Neural cell (in vitro differentiated cells): Measurements from ENCODE around the gene KLHL6. TPM values are rescaled to one million over a fixed set of nuclear protein-coding genes. Genes with fewer than 3 reads are reported as not detected.
A peak's percentile ranks its signal among the peaks of the same experiment; 100 is the strongest.

Experiments used
- H2AFZ ChIP-seq: fragments of 200-600, 300-800 bp; sonication (generic), shearing (Covaris generic); 2 replicates; pipeline ENCODE4 v1.6.0; 2014; ENCODE audit warnings: low read depth, mild to moderate bottlenecking, antibody characterized with exemption, low read length, moderate library complexity
- H3F3A ChIP-seq: fragments of 200-600 bp; shearing (Covaris generic); 2 replicates; pipeline ENCODE4 v1.6.1; 2016; ENCODE audit warnings: mild to moderate bottlenecking, moderate library complexity, mixed read lengths, antibody characterized with exemption, low read length; ENCODE audit not compliant: insufficient read depth, poor library complexity, severe bottlenecking
- H3K27ac ChIP-seq: fragments of 200-600, 300-800 bp; sonication (generic), shearing (Covaris generic); 2 replicates; pipeline ENCODE4 v1.5.1; 2014; ENCODE audit warnings: mild to moderate bottlenecking, low read length, moderate library complexity
- H3K27me3 ChIP-seq: fragments of 300-800, 200-600 bp; sonication (generic), shearing (Covaris generic); 2 replicates; pipeline ENCODE4 v1.6.0; 2014; ENCODE audit warnings: mild to moderate bottlenecking, low read depth, low read length, moderate library complexity; ENCODE audit not compliant: insufficient read depth
- H3K36me3 ChIP-seq: fragments of 300-800, 200-600 bp; sonication (generic), shearing (Covaris generic); 2 replicates; pipeline ENCODE4 v1.5.1; 2014; ENCODE audit warnings: mild to moderate bottlenecking, antibody characterized with exemption, low read length, moderate library complexity; ENCODE audit not compliant: insufficient read depth
- H3K4me2 ChIP-seq: fragments of 300-800, 200-600 bp; sonication (generic), shearing (Covaris generic); 2 replicates; pipeline ENCODE4 v1.6.0; 2014; ENCODE audit warnings: mild to moderate bottlenecking, low read length
- H3K4me3 ChIP-seq: fragments of 300-800, 200-600 bp; sonication (generic), shearing (Covaris generic); 2 replicates; pipeline ENCODE4 v1.5.1; 2014; ENCODE audit warnings: mild to moderate bottlenecking, low read length, moderate library complexity
- H3K79me2 ChIP-seq: fragments of 200-600 bp; shearing (Covaris generic); replicated peaks from 2 replicates; pipeline ENCODE4 v1.6.0; 2014; ENCODE audit warnings: mild to moderate bottlenecking, low read length, moderate library complexity; ENCODE audit not compliant: insufficient read depth
- H3K9ac ChIP-seq: fragments of 300-800, 200-600 bp; sonication (generic), shearing (Covaris generic); 2 replicates; pipeline ENCODE4 v1.6.1; 2016; ENCODE audit warnings: mild to moderate bottlenecking, low read length, mixed read lengths
- H3K9me2 ChIP-seq: fragments of 200-600 bp; shearing (Covaris generic); 2 replicates; pipeline ENCODE4 v1.6.1; 2016; ENCODE audit warnings: mild to moderate bottlenecking, low read length, mixed read lengths; ENCODE audit not compliant: insufficient read depth
- H3K9me3 ChIP-seq: fragments of 200-600, 300-800 bp; sonication (generic), shearing (Covaris generic); 2 replicates; pipeline ENCODE4 v1.6.1; 2016; ENCODE audit warnings: mild to moderate bottlenecking, mixed run types, low read length, moderate library complexity, mixed read lengths
- H4K20me1 ChIP-seq: fragments of 200-600 bp; shearing (Covaris generic); 2 replicates; pipeline ENCODE4 v1.6.1; 2016; ENCODE audit warnings: mild to moderate bottlenecking, mixed run types; ENCODE audit not compliant: insufficient read depth
- EP300 ChIP-seq: fragments of 450-650 bp; conservative IDR thresholded peaks from 2 replicates; pipeline ENCODE4 v1.6.1; 2014; ENCODE audit warnings: antibody characterized with exemption, mild to moderate bottlenecking, moderate library complexity; ENCODE audit not compliant: poor library complexity, severe bottlenecking
- EZH2 ChIP-seq: fragments of 200-600, 300-800 bp; shearing (Covaris generic), sonication (generic); IDR thresholded peaks from 2 replicates; pipeline ENCODE4 v1.6.1; 2014; ENCODE audit warnings: antibody characterized with exemption, low read length, borderline replicate concordance, mild to moderate bottlenecking; ENCODE audit not compliant: insufficient read depth, poor library complexity, severe bottlenecking
- MXI1 ChIP-seq: fragments of 450-650 bp; conservative IDR thresholded peaks from 2 replicates; pipeline ENCODE4 v1.6.1; 2014; ENCODE audit warnings: antibody characterized with exemption, mild to moderate bottlenecking; ENCODE audit not compliant: poor library complexity, severe bottlenecking
- POLR2AphosphoS5 ChIP-seq: IDR thresholded peaks from 2 replicates; pipeline ENCODE4 v1.6.1; 2012
- RAD21 ChIP-seq: fragments of 450-650 bp; conservative IDR thresholded peaks from 2 replicates; pipeline ENCODE4 v1.6.1; 2014; ENCODE audit warnings: antibody characterized with exemption, mild to moderate bottlenecking, moderate library complexity
- SMC3 ChIP-seq: fragments of 450-650 bp; conservative IDR thresholded peaks from 2 replicates; pipeline ENCODE4 v1.6.1; 2014; ENCODE audit warnings: antibody characterized with exemption, mild to moderate bottlenecking, moderate library complexity; ENCODE audit not compliant: poor library complexity
- TAF1 ChIP-seq: IDR thresholded peaks from 2 replicates; pipeline ENCODE4 v1.6.1; 2012; ENCODE audit warnings: low read depth
- polyA plus RNA-seq: library from polyadenylated mRNA; depleted of rRNA; stranded (reverse); fragments of >200 nt; gene quantifications from 2 replicates; pipeline ENCODE4 v1.2.3, GENCODE V29; 2014
- TF ChIP-seq, protein P1 (sequence below): IDR thresholded peaks from 2 replicates; pipeline ENCODE4 v1.6.1; 2012; ENCODE audit warnings: borderline replicate concordance
- TF ChIP-seq, protein P2 (sequence below): fragments of 450-650 bp; IDR thresholded peaks from 2 replicates; pipeline ENCODE4 v1.5.1; 2014; ENCODE audit warnings: antibody characterized with exemption, mild to moderate bottlenecking, moderate library complexity; ENCODE audit not compliant: poor library complexity, severe bottlenecking

Gene KLHL6
- polyA plus RNA-seq, 1 donor from 2014 or later: not detected

DNA sequence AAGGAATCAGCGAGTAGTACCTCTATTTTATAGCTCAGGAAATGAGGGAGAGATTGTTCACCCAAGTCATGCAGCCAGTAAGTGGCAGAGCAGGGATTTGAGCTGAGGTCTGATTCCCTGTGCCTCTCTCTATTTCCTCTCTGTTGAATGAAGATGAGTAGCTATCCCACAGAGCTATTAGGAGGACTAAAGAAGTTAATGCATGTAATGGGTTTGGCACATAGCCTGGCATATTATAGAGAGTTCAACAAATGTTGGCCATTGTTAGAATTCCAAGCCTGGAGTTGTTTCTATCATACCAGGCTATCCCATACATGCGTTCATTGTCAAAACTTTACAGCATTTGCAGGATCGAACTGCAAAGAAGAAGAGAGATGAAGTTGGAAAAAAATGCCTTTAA is 21.8 kb upstream of the KLHL6 start:
- H3K27me3 ChIP-seq: no peaks in the 10 kb centered on the region
- H3K9me3 ChIP-seq: no peaks in the 10 kb centered on the region
- H3K79me2 ChIP-seq: no peaks in the 10 kb centered on the region
- peak overlapping the region; percentile 9 for H2AFZ ChIP-seq
- peak overlapping the region; percentile 69 for H3K4me2 ChIP-seq
- H3K4me3 ChIP-seq: peak overlapping the region; percentile 52
- H4K20me1 ChIP-seq: no peaks in the 10 kb centered on the region
- H3K9me2 ChIP-seq: no peaks in the 10 kb centered on the region
- no peak for TF ChIP-seq MXI1
- TF ChIP-seq EP300: no peak
- TF ChIP-seq RAD21: no peak
- no peak for TF ChIP-seq SMC3
- TF ChIP-seq, protein P1, sequence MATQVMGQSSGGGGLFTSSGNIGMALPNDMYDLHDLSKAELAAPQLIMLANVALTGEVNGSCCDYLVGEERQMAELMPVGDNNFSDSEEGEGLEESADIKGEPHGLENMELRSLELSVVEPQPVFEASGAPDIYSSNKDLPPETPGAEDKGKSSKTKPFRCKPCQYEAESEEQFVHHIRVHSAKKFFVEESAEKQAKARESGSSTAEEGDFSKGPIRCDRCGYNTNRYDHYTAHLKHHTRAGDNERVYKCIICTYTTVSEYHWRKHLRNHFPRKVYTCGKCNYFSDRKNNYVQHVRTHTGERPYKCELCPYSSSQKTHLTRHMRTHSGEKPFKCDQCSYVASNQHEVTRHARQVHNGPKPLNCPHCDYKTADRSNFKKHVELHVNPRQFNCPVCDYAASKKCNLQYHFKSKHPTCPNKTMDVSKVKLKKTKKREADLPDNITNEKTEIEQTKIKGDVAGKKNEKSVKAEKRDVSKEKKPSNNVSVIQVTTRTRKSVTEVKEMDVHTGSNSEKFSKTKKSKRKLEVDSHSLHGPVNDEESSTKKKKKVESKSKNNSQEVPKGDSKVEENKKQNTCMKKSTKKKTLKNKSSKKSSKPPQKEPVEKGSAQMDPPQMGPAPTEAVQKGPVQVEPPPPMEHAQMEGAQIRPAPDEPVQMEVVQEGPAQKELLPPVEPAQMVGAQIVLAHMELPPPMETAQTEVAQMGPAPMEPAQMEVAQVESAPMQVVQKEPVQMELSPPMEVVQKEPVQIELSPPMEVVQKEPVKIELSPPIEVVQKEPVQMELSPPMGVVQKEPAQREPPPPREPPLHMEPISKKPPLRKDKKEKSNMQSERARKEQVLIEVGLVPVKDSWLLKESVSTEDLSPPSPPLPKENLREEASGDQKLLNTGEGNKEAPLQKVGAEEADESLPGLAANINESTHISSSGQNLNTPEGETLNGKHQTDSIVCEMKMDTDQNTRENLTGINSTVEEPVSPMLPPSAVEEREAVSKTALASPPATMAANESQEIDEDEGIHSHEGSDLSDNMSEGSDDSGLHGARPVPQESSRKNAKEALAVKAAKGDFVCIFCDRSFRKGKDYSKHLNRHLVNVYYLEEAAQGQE: no peak
- TF ChIP-seq EZH2: no peak
- no peak for TF ChIP-seq POLR2AphosphoS5
- TF ChIP-seq, protein P2, sequence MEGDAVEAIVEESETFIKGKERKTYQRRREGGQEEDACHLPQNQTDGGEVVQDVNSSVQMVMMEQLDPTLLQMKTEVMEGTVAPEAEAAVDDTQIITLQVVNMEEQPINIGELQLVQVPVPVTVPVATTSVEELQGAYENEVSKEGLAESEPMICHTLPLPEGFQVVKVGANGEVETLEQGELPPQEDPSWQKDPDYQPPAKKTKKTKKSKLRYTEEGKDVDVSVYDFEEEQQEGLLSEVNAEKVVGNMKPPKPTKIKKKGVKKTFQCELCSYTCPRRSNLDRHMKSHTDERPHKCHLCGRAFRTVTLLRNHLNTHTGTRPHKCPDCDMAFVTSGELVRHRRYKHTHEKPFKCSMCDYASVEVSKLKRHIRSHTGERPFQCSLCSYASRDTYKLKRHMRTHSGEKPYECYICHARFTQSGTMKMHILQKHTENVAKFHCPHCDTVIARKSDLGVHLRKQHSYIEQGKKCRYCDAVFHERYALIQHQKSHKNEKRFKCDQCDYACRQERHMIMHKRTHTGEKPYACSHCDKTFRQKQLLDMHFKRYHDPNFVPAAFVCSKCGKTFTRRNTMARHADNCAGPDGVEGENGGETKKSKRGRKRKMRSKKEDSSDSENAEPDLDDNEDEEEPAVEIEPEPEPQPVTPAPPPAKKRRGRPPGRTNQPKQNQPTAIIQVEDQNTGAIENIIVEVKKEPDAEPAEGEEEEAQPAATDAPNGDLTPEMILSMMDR: no peak
- TF ChIP-seq TAF1: no peak
- H3K36me3 ChIP-seq: no peaks in the 10 kb centered on the region
- H3K9ac ChIP-seq: peak overlapping the region; percentile 71
- H3F3A ChIP-seq: no peaks in the 10 kb centered on the region
- peak overlapping the region; percentile 94 for H3K27ac ChIP-seq

DNA sequence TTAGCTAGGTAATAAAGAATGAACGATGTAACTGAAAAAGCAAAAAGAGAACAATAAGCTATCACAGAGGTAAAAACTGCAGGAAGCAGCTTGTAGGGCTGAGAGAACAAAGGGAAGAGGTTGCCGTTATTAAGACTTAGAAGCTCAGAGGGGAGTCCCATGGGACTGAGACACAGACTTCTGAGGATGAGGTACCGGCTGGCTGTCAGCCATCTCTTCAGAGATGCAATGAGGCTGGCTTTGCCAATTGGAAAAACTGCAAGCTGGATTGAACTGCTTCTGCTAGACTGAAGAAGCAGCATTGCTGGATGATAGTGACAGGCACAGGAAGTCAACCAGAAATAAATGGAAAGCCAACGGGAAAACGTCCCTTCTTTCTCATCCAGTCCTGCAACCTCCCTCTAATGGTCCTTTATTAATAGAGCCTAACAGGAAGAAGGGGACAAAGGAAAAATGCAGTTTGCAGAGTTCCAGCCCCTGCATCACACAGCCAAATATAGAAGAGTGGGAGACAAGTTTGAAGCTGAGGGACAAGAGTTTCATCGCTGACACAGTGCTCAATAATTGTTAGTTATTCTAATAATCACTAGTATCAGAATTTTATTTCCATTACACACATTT is 21.1 kb upstream of the KLHL6 start:
- Histone ChIP-seq H3F3A (no peaks in the 10 kb centered on the region), H3K79me2 (no peaks in the 10 kb centered on the region), H3K4me2 (peak overlapping the region; percentile 69), H2AFZ (peak overlapping the region; percentile 29), H3K9me3 (no peaks in the 10 kb centered on the region), H4K20me1 (no peaks in the 10 kb centered on the region), H3K27ac (peak overlapping the region; percentile 94), H3K4me3 (peak overlapping the region; percentile 52), H3K27me3 (no peaks in the 10 kb centered on the region), H3K36me3 (no peaks in the 10 kb centered on the region), H3K9me2 (no peaks in the 10 kb centered on the region), H3K9ac (peak overlapping the region; percentile 71)
- TF ChIP-seq TAF1 (no peak), SMC3 (peak; percentile 22), POLR2AphosphoS5 (peak; percentile 79), EP300 (peak; percentile 90), RAD21 (peak; percentile 44), MXI1 (no peak), EZH2 (no peak)
- TF ChIP-seq, protein P1: peak; percentile 89
- TF ChIP-seq, protein P2: no peak
